Esophagus squamous epithelium (tissue), 4 donors: Measurements from ENCODE around the gene SLC1A4.

Experiments
- POLR2A ChIP-seq, 4 donors: fragments of 450-650 bp; IDR thresholded peaks; one replicate each; pipeline ENCODE4 v1.6.1; 2017; ENCODE audit warnings: antibody characterized with exemption in 4 of 4, mild to moderate bottlenecking in 4 of 4, moderate library complexity in 3 of 4
- TF ChIP-seq, protein P1 (sequence below), 6 experiments: fragments of 450-650 bp in 4 of 6; fragments of 200-600 bp in 2 of 6; sonication (generic) in 2 of 6; IDR thresholded peaks; one replicate each; pipeline ENCODE4 v1.5.1; 2016 to 2019; ENCODE audit warnings: antibody characterized with exemption in 6 of 6, mild to moderate bottlenecking in 4 of 6, moderate library complexity in 4 of 6

GRCh38 chr2:64946769-64947247 is 42.4 kb upstream of the SLC1A4 start:
- TF ChIP-seq, protein P1, sequence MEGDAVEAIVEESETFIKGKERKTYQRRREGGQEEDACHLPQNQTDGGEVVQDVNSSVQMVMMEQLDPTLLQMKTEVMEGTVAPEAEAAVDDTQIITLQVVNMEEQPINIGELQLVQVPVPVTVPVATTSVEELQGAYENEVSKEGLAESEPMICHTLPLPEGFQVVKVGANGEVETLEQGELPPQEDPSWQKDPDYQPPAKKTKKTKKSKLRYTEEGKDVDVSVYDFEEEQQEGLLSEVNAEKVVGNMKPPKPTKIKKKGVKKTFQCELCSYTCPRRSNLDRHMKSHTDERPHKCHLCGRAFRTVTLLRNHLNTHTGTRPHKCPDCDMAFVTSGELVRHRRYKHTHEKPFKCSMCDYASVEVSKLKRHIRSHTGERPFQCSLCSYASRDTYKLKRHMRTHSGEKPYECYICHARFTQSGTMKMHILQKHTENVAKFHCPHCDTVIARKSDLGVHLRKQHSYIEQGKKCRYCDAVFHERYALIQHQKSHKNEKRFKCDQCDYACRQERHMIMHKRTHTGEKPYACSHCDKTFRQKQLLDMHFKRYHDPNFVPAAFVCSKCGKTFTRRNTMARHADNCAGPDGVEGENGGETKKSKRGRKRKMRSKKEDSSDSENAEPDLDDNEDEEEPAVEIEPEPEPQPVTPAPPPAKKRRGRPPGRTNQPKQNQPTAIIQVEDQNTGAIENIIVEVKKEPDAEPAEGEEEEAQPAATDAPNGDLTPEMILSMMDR (IDR thresholded peaks at IDR 0.05): no peak
- no peak for TF ChIP-seq POLR2A (IDR thresholded peaks at IDR 0.05)
